Kidney tubule cell (primary cell): ENCODE results near the gene VSIG10L.

Source experiments
- DNase-seq: peaks from one replicate; pipeline ENCODE4 v3.0.0-alpha.2; 2018; ENCODE audit warnings: low spot score

The VSIG10L gene

DNA sequence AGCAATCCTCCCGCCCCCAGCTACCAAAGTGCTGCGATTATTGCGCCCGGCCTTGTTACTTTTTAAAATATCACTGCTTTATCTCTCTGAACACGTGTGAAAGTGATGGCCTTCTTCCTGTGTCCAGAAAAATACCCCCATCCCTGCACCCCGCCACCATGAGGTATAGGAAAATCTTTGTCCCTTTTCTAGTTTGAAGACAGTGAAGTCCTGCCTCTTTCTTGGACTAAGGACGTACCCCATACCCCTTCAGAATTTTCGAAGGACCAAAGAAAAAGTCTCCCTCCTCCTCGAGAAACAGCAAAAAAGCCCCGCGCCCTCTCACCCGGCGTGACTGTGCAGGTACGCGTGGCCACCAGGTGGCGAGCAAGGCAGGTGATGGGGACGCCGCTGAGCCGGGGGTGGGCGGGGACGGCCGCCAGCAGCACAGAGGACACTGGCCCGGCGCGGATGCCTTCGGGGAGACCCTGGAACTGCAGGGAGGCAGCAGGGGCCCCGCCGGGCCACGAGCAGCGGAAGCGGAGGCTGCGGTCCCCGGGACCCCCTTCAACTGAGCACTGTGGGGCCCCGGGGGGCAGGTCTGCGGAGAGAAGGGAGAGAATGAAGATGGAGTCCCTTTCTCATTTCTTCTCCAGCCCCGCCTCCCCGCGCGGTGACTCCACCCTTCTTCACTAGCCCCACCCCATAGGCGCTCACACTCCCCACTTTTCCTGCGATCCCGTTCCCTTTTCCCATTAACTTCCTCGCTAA, 3.2 kb downstream of the VSIG10L start:
- peak; percentile 75 for DNase-seq

DNA sequence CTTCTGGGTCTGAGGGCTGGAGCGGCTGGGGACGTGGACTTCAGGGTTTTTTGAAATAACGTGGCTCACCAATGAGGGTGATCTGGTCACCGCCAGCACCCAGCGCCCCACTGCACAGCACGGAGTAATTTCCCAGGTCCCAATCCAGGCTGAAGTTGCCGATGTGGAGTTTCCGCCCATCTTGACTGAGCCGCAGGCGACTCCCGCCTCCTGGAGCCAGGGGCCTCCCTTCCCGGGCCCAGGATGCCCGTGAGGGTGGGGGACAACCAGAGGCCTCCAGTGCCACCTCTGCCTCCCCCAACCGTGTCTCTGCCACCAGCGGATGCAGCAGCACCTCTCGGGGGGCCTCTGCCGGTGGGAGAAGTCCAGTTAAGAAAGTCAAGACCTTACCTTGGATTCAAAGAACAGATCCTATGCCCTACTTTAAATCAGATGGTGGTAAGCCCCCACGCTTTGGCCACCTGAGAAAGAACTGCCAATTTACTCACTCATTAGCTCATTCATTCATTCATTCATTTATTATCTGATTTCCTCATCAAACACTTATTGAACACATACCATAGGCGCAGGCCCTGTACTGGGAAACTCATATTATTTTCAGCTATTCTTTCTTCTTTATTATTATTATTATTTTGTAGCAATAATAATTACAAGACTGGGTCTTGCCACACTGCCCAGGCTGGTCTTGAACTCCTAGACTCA, 3.9 kb downstream of the VSIG10L start:
- DNase-seq, result no peak

DNA sequence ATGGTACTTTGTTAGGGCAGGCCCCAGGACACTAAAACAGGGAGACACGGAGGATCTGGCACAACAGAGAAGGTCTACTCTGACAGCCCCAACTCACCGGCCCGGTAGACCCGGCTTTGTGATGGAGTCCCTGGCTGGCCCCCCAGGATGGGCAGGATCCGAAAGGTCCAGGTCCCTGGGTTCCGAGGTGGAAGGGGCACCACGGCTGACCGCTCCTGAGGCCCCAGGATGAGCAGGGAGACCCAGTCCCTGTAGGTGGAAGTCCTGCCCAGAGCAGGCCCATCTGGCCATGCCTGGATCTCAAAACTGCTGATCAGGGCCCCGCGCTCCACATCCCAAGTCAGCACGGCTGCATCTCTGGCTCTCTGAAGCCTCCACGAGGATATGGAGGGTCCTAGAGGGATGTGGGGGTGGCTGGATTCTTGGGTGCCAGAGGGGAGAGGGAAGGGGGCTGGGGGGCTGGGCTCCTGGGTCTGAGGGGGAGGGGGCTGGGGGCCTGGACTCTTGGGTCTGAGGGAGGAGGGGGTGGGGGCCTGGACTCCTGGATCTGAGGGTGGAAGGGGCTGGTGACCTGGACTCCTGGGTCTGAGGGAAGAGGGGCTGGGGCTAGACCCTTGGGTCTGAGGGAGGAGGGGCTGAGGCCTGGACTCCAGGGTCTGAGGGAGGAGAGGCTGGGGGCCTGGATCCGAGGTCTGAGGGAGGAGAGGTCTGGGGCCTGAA, 4.6 kb downstream of the VSIG10L start:
- DNase-seq, result no peak

DNA sequence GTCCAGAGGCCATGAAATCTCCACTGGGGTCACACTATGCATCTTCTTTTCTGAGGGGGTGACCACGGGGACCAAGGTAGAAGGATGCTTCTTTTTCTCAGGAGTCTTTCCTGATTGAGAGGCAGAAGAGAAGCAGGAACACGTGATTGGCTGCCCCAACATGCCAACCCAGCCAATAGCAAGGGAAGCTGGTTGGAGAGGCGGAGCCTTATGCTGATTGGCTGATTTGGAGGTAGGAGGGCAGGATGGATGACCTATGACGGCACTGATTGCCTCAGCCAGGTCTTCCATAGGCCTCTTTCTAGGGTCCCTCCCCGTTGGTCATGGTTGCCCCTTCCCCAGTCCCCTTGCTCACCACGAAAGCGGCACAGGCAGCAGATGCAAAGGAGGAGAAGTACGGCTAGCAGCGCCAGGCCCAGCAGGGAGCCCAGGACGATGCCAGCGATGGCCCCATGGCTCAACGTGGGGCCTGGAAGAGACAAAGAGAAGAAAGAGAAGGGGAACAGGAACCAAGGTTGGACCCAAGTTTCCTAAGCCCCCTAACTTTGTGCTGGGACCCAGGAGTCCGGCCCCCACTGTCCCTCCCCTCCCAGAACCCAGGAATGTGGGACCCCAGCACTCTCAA, 8.0 kb downstream of the VSIG10L start:
- no peak for DNase-seq

DNA sequence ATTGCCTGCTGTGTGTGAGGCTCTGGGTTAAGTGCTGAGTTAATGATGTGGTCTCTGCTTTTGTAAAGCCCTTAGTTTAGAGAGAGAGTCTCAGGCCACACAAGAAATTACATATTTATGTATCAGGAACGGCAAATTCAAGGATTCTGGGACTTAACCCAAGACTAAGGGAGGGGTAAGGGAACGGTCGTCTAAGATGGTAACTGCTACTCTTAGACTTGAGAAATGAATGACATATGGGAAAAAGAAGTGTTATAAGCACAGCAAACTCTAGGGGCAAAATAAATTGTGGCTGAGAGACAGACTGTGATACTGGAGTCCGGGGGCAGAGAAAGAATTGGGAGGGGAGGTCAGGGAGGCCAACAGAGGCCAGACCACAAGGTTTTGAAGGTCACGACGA, 10.2 kb downstream of the VSIG10L start:
- DNase-seq, result no peak

DNA sequence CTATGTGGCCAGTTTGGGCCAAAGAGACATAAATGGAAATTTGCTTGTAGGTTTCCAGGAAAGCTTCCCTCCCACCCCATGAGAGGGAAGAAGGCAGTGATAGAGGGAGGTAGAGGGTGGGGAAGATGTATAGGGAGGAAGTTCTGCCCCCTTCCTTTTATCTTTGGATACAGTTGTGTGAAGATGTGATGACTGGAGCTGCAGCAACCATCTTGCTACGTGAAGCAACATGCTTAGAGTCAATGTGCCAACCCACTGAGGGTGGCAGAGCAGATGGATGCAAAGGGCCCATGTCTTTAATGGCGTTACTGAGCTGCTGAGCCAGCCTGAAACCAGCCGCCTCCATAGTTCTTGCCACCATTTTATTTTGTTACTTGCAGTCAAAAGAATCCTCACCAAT, 10.7 kb downstream of the VSIG10L start:
- DNase-seq, result no peak

DNA sequence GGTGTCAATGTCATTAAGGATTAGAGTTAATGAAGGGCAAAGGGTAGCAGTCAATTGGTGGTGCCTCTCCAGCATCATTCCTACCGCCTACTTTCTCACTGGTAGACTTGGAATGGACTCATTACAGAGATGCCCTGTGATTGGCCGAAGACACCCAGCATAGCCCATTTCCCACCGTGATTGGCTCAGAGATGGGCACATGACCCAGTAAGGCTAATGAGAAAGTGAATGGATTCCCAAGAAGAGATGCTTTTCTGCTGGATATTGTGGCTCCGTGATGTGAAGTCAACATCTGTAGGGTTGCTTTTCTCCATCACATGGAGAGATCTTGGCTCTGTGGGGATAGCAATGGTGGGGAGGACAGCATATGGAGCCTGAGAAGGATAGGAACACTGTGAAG, 11.6 kb downstream of the VSIG10L start:
- DNase-seq, result no peak

DNA sequence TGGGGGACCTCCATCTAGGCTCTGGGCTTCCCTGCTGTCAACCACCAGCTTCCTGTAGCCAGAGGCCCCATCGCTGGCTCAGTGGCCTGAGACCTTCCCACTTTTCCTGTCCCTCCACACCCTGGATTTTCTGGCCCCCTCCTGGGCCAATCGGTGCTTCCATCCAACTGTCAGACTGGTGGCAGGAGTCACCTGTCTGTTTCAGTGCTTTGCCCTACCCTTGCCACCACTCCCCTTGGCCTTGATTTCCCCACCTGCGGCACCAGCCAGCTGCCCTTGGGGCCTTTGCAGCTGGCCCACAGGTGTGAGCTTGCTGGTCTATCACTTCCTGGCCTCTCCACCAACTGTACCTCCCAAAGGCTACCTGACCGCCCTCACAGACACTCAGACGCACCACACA, 12.5 kb downstream of the VSIG10L start:
- DNase-seq, result no peak

DNA sequence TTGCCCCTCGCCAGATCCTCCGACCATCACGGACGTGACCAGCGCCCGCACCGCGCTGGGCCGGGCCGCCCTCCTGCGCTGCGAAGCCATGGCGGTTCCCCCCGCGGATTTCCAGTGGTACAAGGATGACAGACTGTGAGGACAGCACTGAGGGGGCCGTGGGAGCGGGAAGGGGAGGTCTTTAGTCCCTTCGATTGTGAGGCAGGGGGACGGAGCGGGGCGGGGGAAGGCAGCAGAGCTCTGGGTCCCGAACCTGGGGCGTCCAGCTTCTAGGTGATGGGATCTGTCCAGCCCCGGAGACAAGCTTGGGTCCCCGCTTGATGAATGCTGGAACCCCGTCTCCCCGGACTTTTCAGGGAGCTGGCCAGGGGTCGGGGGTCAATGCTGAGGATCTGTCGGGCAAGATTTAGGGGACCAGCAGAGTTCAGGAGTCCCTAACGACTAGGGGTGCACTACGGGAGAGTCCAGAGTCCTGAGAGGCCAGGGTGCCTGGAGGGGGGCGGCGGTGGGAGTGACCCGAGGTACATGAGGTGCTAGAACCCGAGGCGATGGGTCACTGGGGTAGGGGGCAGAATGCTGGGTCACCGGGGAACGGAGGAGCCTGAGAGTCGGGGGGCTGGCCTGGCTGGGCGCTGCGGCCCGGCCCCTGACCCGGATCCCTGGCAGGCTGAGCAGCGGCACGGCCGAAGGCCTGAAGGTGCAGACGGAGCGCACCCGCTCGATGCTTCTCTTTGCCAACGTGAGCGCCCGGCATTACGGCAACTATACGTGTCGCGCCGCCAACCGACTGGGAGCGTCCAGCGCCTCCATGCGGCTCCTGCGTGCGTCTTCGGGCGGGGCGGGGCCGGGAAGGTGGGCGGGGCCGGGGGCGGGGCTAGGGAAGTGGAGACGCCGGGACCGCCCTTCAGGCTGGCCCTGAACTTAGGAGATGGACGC, 14.6 kb downstream of the VSIG10L start:
- peak; percentile 44 for DNase-seq

DNA sequence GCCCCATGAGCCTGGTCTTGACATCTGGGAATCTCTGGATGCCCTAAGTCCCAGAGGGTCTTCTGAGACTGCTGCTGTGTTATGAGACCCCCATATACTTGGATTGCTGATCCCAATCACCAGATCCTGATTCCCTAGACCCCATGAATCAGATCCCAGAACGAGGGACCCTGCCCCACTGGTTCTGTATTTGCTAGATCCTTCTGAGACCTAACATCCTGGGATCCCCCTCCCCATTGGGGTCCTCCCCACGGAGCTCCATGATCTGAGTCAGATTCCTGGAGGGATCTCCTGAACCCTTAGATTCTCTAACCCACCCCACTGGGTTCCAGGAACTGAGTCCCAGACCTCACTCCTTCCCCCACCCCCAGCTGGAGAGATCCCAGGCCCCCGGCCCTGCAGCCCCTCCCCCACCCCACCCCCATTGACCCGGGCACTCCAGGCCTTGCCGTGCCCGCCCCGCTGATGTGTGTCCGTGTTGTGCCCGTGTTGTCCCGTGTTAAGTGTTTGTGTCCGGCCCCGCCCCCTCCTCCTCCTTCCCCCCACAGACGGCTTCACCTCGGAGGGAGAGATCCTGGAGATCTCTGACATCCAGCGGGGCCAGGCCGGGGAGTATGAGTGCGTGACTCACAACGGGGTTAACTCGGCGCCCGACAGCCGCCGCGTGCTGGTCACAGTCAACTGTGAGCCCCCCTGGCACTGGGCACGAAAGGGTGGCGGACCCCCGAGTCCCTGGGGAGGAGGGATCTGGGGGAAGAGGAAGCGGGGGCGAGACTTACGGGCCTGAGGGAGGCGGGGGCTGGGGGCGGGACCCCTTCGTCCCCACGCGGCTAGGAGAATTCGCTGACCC, 15.5 kb downstream of the VSIG10L start:
- no peak for DNase-seq

DNA sequence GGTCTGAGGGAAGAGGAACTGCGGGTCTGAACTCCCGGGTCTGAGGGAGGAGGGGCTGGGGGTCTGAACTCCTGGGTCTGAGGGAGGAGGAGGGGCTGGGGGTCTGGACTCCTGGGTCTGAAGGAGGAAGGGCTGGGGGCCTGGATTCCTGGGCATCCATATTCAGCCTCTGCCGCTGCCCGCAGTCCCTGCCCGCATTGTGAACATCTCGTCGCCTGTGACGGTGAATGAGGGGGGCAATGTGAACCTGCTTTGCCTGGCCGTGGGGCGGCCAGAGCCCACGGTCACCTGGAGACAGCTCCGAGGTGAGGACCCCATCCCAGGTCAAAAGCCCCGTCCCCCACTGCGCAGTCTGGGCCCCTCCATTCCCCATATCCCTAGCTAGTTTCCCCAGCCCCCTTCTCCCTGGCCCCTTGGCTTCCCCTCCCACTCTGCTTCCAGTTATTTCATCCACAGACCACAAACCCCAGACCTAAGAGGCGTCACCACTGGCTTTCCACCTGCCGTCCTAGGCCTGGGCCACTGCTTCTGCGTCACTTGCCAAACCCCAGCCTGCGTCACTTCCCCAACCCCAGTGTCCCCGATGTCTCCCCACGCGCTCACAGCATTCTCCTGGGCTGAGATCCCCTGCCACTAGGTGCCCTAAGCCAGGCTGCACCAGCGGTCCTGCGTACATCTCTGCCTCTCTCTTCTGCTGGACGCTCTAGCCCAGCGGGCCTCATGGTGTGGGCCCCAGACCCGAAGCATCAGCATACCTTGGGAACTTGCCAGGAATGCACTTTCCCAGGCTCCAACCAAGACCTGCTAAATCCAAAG, 16.6 kb downstream of the VSIG10L start:
- no peak for DNase-seq

DNA sequence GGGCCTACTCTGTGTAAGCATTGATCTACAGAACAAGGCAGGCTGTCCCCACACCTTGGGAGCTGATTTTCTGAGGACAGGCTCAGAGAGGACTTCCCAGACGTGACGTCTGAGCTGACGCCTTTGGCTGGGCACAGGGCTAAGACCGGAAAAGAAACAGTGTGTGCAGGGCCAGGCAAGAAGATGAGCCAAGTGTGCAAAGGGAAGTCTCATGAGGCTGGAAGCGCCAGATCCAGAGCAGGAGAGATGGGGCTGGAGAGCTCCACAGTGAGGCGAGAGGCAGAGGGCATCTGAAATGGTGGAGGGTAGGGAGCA, 17.8 kb downstream of the VSIG10L start:
- no peak for DNase-seq

DNA sequence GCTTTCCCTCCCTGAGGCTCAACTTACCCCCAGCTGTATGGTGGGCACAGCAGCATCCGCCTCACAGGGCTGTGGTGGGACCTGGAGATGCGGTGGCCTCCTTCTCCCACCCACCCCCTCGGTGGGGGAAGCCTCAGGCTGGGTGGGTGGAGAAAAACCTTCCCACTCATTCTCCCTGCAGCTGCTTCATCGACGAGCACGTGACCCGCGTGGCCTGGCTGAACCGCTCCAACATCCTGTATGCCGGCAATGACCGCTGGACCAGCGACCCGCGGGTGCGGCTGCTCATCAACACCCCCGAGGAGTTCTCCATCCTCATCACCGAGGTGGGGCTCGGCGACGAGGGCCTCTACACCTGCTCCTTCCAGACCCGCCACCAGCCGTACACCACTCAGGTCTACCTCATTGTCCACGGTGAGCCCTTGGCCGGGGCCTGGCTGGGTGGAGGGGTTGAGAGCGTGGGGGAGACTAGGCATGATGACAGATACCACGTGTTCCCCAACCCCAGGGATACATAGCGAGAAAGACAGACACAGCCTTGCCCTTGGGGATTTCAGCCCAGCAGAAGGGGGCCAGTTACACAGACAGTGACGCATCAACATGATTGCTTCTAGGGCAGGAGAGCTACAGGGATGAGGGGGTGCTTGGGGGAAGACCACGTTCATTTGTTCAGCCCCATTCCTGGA, 18.3 kb downstream of the VSIG10L start:
- no peak for DNase-seq

DNA sequence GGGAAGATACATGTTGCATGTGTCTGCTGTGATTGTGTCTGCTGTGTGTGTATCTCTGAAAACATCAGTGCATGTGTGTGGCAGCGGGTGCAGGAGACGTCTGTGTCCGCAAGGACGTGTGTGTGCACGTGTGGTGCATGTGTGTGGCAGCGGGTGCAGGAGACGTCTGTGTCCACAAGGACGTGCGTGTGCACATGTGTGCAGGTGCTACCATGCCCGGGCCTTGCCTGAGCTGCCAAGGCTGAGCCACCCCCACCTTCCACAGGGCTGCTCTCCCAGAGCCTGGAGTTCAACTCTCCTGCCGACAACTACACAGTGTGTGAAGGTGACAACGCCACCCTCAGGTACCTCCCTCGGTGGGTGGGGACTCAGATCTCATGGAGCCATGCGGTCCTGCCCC, 20.1 kb downstream of the VSIG10L start:
- DNase-seq, result no peak

DNA sequence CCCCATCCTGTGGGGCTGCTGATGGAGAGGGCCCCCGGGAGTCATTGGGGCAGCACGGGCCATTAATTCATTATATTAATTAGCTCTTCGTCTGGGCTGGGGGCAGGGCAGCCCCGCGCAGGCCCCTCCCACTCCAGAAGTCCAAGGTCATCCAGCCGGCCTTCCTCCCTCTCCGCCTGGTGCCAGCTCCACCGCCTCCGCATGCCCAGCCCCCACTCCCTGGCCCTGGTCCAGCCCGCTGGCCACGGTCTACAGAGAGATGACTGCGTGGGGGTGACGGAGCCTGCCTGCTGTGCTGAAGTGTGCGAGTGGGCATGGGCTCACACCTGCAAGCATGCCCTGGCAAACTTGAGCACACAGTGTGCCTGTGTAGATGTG, 21.7 kb downstream of the VSIG10L start:
- DNase-seq, result peak; percentile 11

DNA sequence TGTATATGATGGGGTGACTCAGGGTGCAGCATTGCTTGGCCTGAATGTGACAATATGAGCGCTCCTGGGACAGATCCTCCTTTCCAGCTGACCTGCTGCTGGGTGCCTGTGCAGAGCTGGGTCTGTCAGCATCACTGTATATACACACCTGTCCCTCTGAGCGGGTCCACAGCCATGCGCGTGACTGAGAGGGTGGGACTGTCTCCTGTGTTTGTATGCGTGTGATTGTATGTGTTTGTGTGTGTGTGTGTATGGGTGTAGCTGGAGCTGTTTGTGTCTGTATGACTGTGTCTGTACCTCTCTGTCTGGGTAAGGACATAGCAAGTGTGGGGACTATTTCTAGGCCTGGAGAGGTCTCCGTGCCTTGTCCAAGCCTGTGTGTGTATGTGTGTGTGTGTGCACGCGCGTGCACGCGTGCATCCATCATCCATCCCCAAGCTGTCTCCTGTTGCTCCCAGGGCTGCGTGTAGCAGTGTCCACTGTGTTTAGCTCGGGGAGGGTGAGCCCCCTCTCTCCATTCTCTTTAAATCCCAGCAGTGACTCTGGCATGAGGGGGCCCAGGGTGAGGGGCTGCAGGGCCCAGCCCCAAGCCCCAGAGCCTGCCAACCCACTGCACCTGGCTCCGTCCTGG, 22.2 kb downstream of the VSIG10L start:
- DNase-seq, result no peak

DNA sequence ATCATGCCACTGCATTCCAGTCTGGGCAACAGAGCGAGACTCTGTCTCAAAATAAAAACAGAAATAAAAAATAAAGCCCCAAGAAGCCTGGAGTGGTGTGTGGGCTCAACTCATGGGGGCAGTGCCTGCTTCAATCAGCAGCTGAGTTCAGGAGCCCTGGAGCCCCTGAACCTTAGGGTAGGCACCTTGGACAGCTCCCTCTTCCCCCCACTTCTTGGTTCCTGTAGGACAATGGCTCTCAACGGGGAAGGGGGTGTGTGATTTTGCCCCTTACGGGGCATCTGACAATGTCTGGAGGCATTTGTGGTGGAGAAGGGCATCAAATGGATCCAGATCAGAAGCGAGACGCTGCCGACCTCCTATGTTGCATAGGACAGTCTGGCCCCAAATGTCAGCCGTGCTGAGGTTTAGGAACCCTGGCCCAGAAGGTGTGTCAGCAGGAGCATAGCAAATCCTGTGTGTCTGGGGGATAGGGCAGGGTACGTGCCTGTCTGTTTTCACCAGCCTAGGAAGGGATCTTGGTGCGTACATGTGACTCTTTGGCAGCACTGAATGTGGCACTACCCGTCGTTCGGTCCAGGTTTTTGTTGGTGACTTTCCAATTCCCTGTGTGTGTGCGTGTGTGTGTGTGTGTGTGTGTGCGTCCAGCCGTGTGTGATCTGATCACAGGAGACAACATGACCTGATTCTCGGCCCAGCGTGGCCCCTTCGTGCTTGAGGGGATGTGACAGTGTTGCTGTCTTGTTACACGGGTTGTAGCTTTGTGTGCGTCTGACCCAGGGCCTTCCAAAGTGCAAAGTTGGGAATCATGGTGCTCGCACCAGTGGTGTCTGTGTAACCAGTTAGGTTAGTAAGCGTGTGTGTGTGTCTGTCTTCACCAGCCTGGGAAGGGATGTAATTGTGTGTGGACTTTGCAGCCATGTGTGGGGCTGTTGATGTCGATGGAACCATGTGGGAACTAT, 23.0 kb downstream of the VSIG10L start:
- DNase-seq, result no peak

DNA sequence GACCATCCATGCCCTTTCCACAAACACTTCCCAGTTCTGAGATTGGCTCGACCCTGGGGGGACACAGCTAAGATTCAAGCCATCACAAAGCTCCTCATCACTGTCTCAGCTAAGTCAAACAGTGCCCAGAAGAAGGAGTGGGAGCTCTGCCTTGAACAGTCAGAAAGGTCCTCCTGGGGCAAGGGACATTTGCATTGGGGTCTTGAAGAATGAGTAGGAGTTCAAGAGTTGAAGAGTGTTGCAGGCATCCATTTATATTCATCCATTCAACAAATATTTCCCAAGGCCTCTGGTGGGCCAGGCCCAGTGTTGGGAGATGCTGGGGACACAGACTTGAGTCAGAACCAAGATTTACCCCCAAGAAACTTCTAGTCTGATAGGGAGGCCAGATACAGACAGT, 24.0 kb downstream of the VSIG10L start:
- DNase-seq, result no peak
